GM12878 (cell line): ENCODE measurements around the gene ADAMTSL1. TPM values are rescaled to one million over a fixed set of nuclear protein-coding genes. Genes with fewer than 3 reads are reported as not detected.

Experiments used
- ATAC-seq: fragments of 200-7000 bp; cut with Tn5 transposase; 3 replicates; pipeline ENCODE4 v1.9.1; 2020; ENCODE audit warnings: mild to moderate bottlenecking, moderate library complexity
- BruUV-seq: library from RNA; stranded (reverse); fragments of 400-500 nt; replicated peaks from 2 replicates; lab custom pipeline; 2021; lab: Mats Ljungman, UMichigan
- CTCF ChIA-PET: fragments of 300-600 bp; sonication (Branson Sonifier 250); formaldehyde crosslinking; extraction: SDS; loops from one replicate; lab custom pipeline; 2021; ENCODE audit warnings: inconsistent platforms; lab: Yijun Ruan, JAX
- POLR2A ChIA-PET: fragments of 350-600 bp; formaldehyde crosslinking; extraction: SDS; loops from one replicate; lab custom pipeline; 2021; ENCODE audit warnings: inconsistent platforms; lab: Charles Lee
- RAD21 ChIA-PET: fragments of 300-600 bp; sonication (Branson Sonifier 250); formaldehyde crosslinking; loops from one replicate; lab custom pipeline; 2023; ENCODE audit warnings: antibody characterized with exemption; ENCODE audit not compliant: unreplicated experiment; lab: Charles Lee
- SMC1A ChIA-PET: fragments of 300-600 bp; sonication (Branson Sonifier 250); formaldehyde crosslinking; loops from one replicate; lab custom pipeline; 2023; ENCODE audit not compliant: unreplicated experiment, uncharacterized antibody; lab: Charles Lee
- DNase-seq: peaks from one replicate; pipeline ENCODE4 v3.0.0-alpha.2; 2011; ENCODE audit warnings: low read depth, low spot score
- FAIRE-seq: peaks from 3 replicates; lab custom pipeline; 2011; peaks lifted over from hg19 to GRCh38; lab: Jason Lieb, UNC
- H2AFZ ChIP-seq: 2 replicates; pipeline ENCODE4 v1.6.0; 2011; ENCODE audit warnings: low read depth, low read length, control low read depth; ENCODE audit not compliant: control insufficient read depth
- H3K27ac ChIP-seq: 2 replicates; pipeline ENCODE4 v1.5.1; 2011; ENCODE audit warnings: control low read depth; ENCODE audit not compliant: control insufficient read depth, insufficient read depth
- H3K27me3 ChIP-seq, 2 experiments: replicated peaks in 1 of 2; 2 replicates each; pipeline versions ENCODE4 v1.6.0 to v1.6.1; 2011; ENCODE audit warnings: low read length in 1 of 2; ENCODE audit not compliant: control insufficient read depth in 2 of 2, insufficient read depth in 2 of 2
- H3K36me3 ChIP-seq, 2 experiments: 2 replicates each; pipeline ENCODE4 v1.5.1; 2011; ENCODE audit warnings: low read length in 1 of 2; ENCODE audit not compliant: control insufficient read depth in 2 of 2, insufficient read depth in 2 of 2
- H3K4me1 ChIP-seq: 2 replicates; pipeline ENCODE4 v1.6.1; 2011; ENCODE audit warnings: mild to moderate bottlenecking, low read length, moderate library complexity, mixed read lengths; ENCODE audit not compliant: control insufficient read depth, insufficient read depth
- H3K4me2 ChIP-seq: 2 replicates; pipeline ENCODE4 v1.6.0; 2011; ENCODE audit warnings: control low read depth; ENCODE audit not compliant: control insufficient read depth, insufficient read depth
- H3K4me3 ChIP-seq: fragments of 200-600 bp; sonication (generic); 2 replicates; pipeline ENCODE4 v1.5.1; 2016
- H3K79me2 ChIP-seq: 2 replicates; pipeline ENCODE4 v1.6.0; 2011; ENCODE audit warnings: low read length; ENCODE audit not compliant: control insufficient read depth, insufficient read depth
- H3K9ac ChIP-seq: 2 replicates; pipeline ENCODE4 v1.8.0; 2011; ENCODE audit warnings: low read length, control low read depth, mixed read lengths; ENCODE audit not compliant: control insufficient read depth, insufficient read depth
- H3K9me3 ChIP-seq: replicated peaks from 3 replicates; pipeline ENCODE4 v1.5.1; 2011; ENCODE audit warnings: mild to moderate bottlenecking, low read length; ENCODE audit not compliant: control insufficient read depth, insufficient read depth
- H4K20me1 ChIP-seq: 2 replicates; pipeline ENCODE4 v1.6.0; 2011; ENCODE audit not compliant: control insufficient read depth, insufficient read depth
- CTCF ChIP-seq, 3 experiments: IDR thresholded peaks in 2 of 3; conservative IDR thresholded peaks in 1 of 3; 2 replicates each; pipeline ENCODE4 v1.5.1; 2011; ENCODE audit warnings: low read depth in 3 of 3, low read length in 3 of 3, mild to moderate bottlenecking in 3 of 3, control low read depth in 2 of 3, moderate library complexity in 2 of 3, inconsistent platforms in 1 of 3, mixed read lengths in 1 of 3; ENCODE audit not compliant: control insufficient read depth in 2 of 3, insufficient read depth in 1 of 3; ENCODE audit errors: extremely low read depth in 1 of 3
- ELK1 ChIP-seq: IDR thresholded peaks from 2 replicates; pipeline ENCODE4 v1.6.1; 2012; ENCODE audit warnings: low read depth, low read length, improper control_type of control experiment
- NR2C1 ChIP-seq: fragments of 450-650 bp; IDR thresholded peaks from 2 replicates; pipeline ENCODE4 v1.6.1; 2017; ENCODE audit warnings: antibody characterized with exemption, mild to moderate bottlenecking, moderate library complexity
- NR2F1 ChIP-seq: fragments of 450-650 bp; conservative IDR thresholded peaks from 2 replicates; pipeline ENCODE4 v1.6.1; 2017; ENCODE audit warnings: mild to moderate bottlenecking
- POLR2A ChIP-seq: IDR thresholded peaks from 2 replicates; pipeline ENCODE4 v1.6.1; 2011; ENCODE audit warnings: low read depth, mild to moderate bottlenecking, low read length
- RCOR1 ChIP-seq: conservative IDR thresholded peaks from 2 replicates; pipeline ENCODE4 v1.6.1; 2012; ENCODE audit warnings: low read depth, low read length, improper control_type of control experiment
- SP1 ChIP-seq: IDR thresholded peaks from one replicate; pipeline ENCODE4 v1.6.1; 2011; ENCODE audit warnings: low read depth, low read length
- ZNF687 ChIP-seq: fragments of 450-650 bp; IDR thresholded peaks from 2 replicates; pipeline ENCODE4 v1.6.1; 2017; ENCODE audit warnings: mild to moderate bottlenecking, moderate library complexity
- WGBS: methylation state at CpG from one replicate; pipeline ENCODE4 v1.1.6; 2016; ENCODE audit warnings: low lambda C conversion rate; ENCODE audit not compliant: insufficient replicate concordance, insufficient coverage; ENCODE audit errors: missing lambda C conversion rate; 5-methylcytosine and 5-hydroxymethylcytosine counted together
- in situ Hi-C: fragments of 300-500 bp; cut with MboI; formaldehyde crosslinking; loops from 9 replicates; pipeline ENCODE4 v1.14.3; 2018; ENCODE audit warnings: mixed read lengths
- intact Hi-C: fragments of 100-400 bp; cut with micrococcal nuclease; formaldehyde crosslinking; loops from one replicate; pipeline ENCODE4 v1.14.2; 2022; ENCODE audit not compliant: unreplicated experiment
- polyA plus RNA-seq, 11 experiments: library from polyadenylated mRNA; depleted of rRNA in 4 of 11; unstranded in 6 of 11; stranded (reverse) in 5 of 11; fragments of >200 nt; fragmentation: Nextera tagmentation in 4 of 11; fragmentation: Illumina TruSeq in 1 of 11; extraction: Ambion mirVana in 4 of 11; extraction: Trizol in 1 of 11; gene quantifications; 1 replicate in 1 of 11; 2 replicates in 10 of 11; pipeline versions ENCODE4 v1.2.1 to v1.2.3, GENCODE V29; 2011 to 2016; ENCODE audit warnings: inconsistent platforms in 2 of 11, missing spikeins in 2 of 11, low read depth in 1 of 11
- total RNA-seq, 4 experiments: library from RNA; depleted of rRNA in 3 of 4; stranded (reverse); fragments of >200 nt in 3 of 4; fragmentation: Illumina TruSeq in 1 of 4; extraction: Trizol in 1 of 4; gene quantifications; 2 replicates each; pipeline versions ENCODE4 v1.2.1 to v1.2.3, GENCODE V29; 2013 to 2021

ADAMTSL1 gene
- total and polyA plus RNA-seq, 10 of the 15 experiments (the other 5 are each of a cell fraction or from before 2014, with no cell fraction given) = 0.01 to 0.10 (median 0.07) TPM; not detected in 6

- no peak for TF ChIP-seq CTCF (IDR thresholded peaks at IDR 0.05 in 2 of 3, conservative IDR thresholded peaks at IDR 0.05 in 1 of 3; ENCODE audit: control insufficient read depth in 2 of 3, extremely low read depth in 1 of 3, insufficient read depth in 1 of 3, low read depth in 3 of 3, low read length in 3 of 3)
- no peak for TF ChIP-seq RCOR1
- TF ChIP-seq NR2F1 = no peak
- no peak for TF ChIP-seq NR2C1
Measured at GRCh38 chr9:18579536-18579935, 105.6 kb downstream of the ADAMTSL1 start (continued).

GRCh38 chr9:18580151-18580550, 106.2 kb downstream of the ADAMTSL1 start:
- no peak for DNase-seq
- TF ChIP-seq ELK1 (no peak), SP1 (no peak), ZNF687 (no peak), POLR2A (no peak)
- Histone ChIP-seq H3K4me1 (no peaks in the 10 kb centered on the region), H3K9me3 (no peaks in the 10 kb centered on the region), H3K4me2 (no peak overlapping the region), H3K9ac (no peak overlapping the region), H4K20me1 (no peaks in the 10 kb centered on the region), H2AFZ (no peak overlapping the region), H3K27ac (no peak overlapping the region), H3K4me3 (no peak overlapping the region), H3K79me2 (no peaks in the 10 kb centered on the region), H3K27me3 (no peaks in the 10 kb centered on the region), H3K36me3 (no peaks in the 10 kb centered on the region)
- no peak for FAIRE-seq
- ChIA-PET SMC1A (no interaction called here), POLR2A (no interaction called here), CTCF (no interaction called here), RAD21 (no interaction called here)
- no TSS peak for BruUV-seq
- 0% methylated on average over 1 of the region's 1 CpG for WGBS
- no peak for ATAC-seq
- in situ Hi-C loops (no loop called here), intact Hi-C loops (no loop called here)
